NCI-H187 (cell line): ENCODE measurements around the gene GLIS1.

Experiments used
- DNase-seq, 2 experiments: peaks; one replicate each; lab custom pipeline; 2025; lab: John Stamatoyannopoulos, UW

GLIS1 gene

GRCh38 chr1:53638360-53639035, 100.5 kb downstream of the GLIS1 start:
- DNase-seq: no peak

- no peak for DNase-seq
These were observed 101.2 kb downstream of the GLIS1 start for GRCh38 chr1:53637511-53638359.

DNA sequence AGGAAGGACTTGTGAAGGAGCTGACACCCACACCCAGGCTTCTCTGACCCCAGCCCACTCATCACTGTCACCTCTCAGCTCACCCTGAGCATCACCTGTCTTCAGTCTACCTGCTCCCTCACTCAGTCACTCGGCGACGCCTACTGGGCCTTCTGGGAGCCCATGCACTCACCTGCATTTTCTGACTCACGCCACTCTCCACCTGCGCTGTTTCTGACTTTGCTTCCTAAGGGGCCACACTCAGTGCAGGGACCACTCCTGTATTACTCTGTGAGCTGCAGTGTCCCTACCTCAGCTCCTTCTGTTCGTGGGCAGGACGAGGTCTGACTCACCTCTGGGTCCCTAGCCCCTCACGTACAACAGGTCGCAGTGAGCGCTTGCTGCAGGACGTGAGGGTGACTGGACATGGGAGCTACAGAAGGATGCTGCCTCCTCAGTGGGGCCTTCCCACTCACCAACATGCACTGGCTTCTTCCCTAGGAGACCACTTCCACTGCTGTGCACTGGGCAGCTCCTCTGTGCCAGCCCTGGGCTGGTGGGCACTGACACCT, 102.3 kb downstream of the GLIS1 start:
- no peak for DNase-seq

DNA sequence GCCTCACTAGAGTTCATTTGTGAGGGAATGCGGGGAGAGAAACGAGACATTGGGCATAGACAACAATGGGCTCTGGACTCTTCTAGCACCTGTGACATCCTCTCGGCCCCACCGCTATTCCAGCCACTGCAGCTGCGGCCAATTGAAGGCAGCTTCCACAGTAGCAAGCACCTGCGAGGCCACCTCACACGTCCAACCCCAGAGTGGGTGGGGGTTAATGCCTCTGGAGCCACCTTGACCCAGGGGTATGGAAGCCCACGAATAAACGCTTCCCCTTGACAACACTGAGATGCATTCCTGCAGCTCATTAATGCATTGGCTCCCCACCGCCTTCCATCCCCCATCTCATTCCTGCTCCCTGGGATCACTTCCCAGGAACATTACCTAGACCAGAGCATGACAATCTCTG, 104.4 kb downstream of the GLIS1 start:
- no peak for DNase-seq

- DNase-seq: no peak
These were observed 105.8 kb downstream of the GLIS1 start for GRCh38 chr1:53633073-53633704.

GRCh38 chr1:53631622-53632310, 107.2 kb downstream of the GLIS1 start:
- no peak for DNase-seq

DNA sequence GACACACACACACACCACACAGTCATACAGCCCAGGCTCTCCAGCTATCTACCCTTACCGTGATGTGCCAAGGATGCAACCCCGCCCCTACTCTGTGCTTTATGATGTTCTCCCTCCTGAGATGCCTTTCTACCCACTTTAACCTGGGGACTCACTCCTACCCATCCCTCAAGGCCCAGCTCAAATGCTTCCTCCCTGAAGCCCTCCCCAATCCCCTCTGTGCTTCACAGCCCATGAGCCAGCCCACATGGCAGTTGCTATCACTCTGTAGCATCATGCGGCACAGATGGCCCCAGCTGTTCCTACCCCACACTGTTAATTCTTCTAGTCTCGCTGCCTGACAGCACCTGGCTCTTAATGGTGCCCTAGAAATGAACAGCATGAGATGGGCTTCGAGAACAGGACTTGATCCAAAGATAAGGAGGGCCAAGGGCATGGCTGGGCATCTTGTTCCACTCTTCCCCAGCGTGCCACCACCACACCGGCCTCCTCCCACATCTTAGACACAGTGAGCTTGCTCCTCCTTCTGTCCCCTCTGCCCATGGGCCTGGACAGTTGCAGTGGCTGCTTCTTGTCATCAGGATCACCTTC, 109.8 kb downstream of the GLIS1 start:
- no peak for DNase-seq

DNA sequence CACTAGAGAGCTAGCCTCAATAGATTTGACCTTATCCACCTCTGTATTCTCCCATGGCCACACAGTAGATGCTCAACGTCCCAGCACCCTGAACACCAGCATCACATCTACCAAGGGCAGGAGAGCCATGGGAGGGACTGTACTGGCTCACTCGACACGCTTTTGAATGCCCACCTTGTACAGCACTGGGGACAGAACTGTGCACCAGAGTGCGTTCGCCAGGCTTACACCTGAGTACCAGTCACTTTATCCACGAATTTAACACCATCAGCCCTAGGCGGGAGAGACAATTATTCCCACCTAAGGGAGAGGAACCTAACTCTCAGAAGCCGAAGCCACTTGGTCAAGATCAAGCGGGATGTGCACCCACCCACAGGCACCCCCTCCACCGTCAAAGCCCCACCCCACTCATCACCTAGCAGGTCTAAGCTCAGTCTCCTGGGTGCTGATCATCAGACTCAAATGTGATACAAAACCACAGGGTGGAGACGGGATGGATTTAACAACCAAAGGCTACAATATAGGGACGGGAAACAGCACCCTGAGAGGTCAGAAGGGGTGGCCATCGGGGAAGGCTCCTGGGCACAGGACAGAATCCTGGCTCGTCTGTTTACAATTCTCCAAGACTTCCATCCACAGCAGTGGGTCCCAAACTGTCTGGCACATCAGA, 110.5 kb downstream of the GLIS1 start:
- DNase-seq: no peak

DNA sequence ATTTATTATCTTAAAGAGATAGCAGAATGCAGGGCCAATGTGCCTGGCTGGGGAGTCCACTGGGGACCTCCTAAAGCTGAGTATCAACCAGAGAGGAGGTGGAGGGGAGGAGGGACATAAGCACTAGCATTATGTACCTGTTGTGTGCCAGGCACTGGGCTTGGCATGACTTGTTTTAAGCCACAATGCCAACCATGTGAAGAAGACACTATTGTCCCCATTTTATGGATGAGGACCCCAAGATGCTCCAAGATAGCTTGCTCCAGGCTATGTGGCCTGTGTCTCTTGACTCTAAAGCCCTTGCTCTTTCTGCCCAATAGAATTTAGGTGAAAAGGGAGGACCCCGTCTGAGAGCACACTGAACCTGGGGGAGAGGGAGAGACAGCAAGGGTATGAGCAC, 111.3 kb downstream of the GLIS1 start:
- no peak for DNase-seq

- no peak for DNase-seq
These were observed 111.9 kb downstream of the GLIS1 start for GRCh38 chr1:53627031-53627430.

GRCh38 chr1:53626616-53627015, 112.3 kb downstream of the GLIS1 start:
- no peak for DNase-seq

GRCh38 chr1:53625766-53626520, 113.0 kb downstream of the GLIS1 start:
- no peak for DNase-seq

DNA sequence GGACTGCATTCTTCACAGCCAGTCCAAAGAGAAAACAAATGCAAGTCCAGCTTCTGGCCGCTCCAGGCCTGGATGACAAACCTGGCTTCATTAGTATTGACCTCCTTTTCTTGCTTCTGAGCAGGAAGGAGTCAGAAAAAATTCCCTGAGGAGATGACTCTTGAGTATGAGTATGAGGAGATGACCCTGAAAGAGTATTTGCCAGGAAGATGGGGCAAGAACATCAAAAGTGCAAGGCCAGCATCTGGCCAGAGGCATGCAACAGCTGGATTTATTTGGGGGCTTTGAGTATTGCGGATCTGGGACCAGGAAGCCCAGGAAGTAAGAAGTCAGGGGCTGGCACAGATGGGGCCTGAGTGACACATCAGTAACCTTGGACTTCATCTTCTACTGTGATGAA, 113.9 kb downstream of the GLIS1 start:
- DNase-seq: no peak

GRCh38 chr1:53622531-53622930, 116.4 kb downstream of the GLIS1 start:
- no peak for DNase-seq

- no peak for DNase-seq
These were observed 117.8 kb downstream of the GLIS1 start for GRCh38 chr1:53621144-53621543.

- no peak for DNase-seq
These were observed 118.7 kb downstream of the GLIS1 start for GRCh38 chr1:53620061-53620855.

DNA sequence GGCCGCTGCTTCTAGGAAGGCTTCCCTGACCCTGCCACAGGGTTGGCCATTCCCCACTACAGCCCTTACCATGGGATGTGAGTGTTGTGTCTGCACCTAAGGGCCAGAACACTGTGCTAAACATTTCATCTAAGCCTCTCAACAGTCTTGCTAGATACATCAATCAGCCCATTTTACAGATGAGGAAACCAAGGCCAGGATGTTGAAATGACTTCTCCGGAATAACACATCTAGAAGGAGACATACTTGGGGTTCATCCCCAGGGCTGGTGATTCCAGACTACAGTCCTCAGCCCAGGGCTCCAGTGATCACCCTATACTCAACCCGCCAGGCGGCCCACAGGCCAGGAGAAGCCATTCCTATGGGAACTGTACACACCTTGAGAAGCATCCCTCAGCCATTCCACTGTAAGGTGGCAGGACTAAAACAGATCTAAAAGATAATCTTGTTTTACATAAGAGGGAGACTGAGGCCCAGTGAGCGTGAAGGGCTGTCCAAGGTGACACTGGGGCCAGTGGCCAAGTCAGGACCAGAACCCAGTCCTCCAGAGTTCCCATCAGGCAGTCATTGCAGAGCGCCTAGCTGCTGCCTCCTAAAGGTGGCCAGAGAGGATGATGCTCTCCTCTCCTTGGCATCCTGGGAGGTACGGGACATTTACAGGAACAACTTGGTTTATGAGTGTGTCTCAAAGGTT, 119.5 kb downstream of the GLIS1 start:
- DNase-seq: no peak

DNA sequence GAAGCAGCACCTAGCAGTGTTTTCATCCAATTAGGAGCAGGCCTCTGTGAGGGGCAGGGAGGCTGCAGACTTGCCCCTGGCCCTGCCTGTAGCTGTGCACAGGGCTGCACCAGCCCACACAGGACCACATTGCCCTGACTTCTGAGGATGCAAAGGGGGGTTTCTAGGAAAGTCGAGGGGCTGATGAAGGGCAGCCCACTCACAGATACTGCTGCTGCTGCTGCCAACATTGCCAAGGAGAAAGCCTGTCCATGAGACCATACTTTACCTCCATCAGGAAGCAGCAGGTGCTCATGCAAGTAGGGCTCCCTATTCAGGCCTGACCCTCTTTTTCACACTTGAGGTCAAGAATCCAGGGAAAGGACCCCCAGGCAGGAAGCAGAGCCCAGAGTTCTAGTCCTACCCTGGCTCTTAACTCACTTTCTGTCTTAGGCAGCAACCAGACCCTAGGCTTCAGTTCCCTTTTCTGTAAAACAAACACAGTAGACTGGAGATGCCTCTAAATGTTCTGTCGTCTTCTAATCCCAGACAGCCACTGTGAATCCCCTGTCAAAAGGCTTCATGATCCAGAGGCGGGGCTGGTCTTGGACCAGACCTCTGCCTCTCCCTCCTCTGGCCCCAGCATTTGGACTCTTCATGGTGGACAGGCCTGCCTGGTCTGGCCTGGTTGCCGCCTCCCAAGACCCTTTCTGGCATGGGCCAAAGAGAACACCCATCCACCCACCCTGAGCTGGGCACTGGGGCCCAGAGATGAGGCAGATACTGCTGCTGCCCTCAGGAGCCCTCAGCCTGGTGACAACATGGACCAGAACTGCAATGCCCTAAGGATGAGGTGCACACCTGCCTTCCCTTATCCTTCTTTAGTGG, 120.2 kb downstream of the GLIS1 start:
- DNase-seq: no peak
